KMS-11 (cell line): ENCODE data around the gene ABCA1.

Experiments used
- H2AFZ ChIP-seq: fragments of 200-600 bp; sonication (generic); 2 replicates; pipeline ENCODE4 v1.6.1; 2016; ENCODE audit warnings: antibody characterized with exemption, mixed run types, low read depth
- H3K27ac ChIP-seq: fragments of 200-600 bp; sonication (generic); 2 replicates; pipeline ENCODE4 v1.6.1; 2016; ENCODE audit warnings: mild to moderate bottlenecking, mixed run types
- H3K27me3 ChIP-seq: fragments of 200-600 bp; sonication (generic); 2 replicates; pipeline ENCODE4 v1.6.1; 2017; ENCODE audit warnings: mild to moderate bottlenecking, low read depth, mixed run types, moderate library complexity; ENCODE audit not compliant: insufficient read depth
- H3K36me3 ChIP-seq: fragments of 200-600 bp; sonication (generic); 2 replicates; pipeline ENCODE4 v1.6.1; 2017; ENCODE audit warnings: mild to moderate bottlenecking, mixed run types; ENCODE audit not compliant: insufficient read depth
- H3K4me1 ChIP-seq: fragments of 200-600 bp; sonication (generic); 2 replicates; pipeline ENCODE4 v1.6.1; 2016; ENCODE audit warnings: mild to moderate bottlenecking, low read depth, mixed run types; ENCODE audit not compliant: poor library complexity, severe bottlenecking
- H3K4me2 ChIP-seq: fragments of 200-600 bp; sonication (generic); 2 replicates; pipeline ENCODE4 v1.7.0; 2016; ENCODE audit warnings: mild to moderate bottlenecking, mixed run types
- H3K4me3 ChIP-seq: fragments of 200-600 bp; sonication (generic); IDR thresholded peaks from 2 replicates; pipeline ENCODE4 v1.6.1; 2017; ENCODE audit warnings: low read depth, low read length, mixed read lengths; ENCODE audit not compliant: insufficient read depth
- H3K79me2 ChIP-seq: fragments of 200-600 bp; sonication (generic); 2 replicates; pipeline ENCODE4 v1.6.1; 2016; ENCODE audit warnings: low read depth, mixed run types; ENCODE audit not compliant: insufficient read depth
- H3K9ac ChIP-seq: fragments of 200-600 bp; sonication (generic); 2 replicates; pipeline ENCODE4 v1.6.1; 2016; ENCODE audit warnings: mild to moderate bottlenecking, mixed run types
- H4K20me1 ChIP-seq: fragments of 200-600 bp; sonication (generic); 2 replicates; pipeline ENCODE4 v1.6.1; 2016; ENCODE audit warnings: mild to moderate bottlenecking, mixed run types; ENCODE audit not compliant: insufficient read depth
- TF ChIP-seq, protein P1 (sequence below): fragments of 200-600 bp; sonication (generic); conservative IDR thresholded peaks from 2 replicates; pipeline ENCODE4 v1.6.1; 2017; ENCODE audit warnings: low read depth, mild to moderate bottlenecking, antibody characterized with exemption, low read length, moderate library complexity, mixed read lengths

The ABCA1 gene

DNA sequence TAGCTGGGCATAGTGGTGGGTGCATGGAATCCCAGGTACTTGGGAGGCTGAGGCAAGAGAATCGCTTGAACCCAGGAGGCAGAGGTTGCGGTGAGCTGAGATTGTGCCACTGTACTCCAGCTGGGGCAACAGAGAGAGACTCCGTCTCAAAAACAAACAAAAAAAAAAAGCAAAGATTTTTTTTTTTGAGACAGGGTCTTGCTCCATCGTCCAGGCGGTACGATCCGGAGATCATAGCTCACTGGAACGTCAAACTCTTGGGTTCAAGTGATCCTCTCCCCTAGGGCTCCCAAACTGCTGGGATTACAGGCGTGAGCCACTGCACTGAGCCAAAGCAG, 37.6 kb downstream of the ABCA1 start:
- TF ChIP-seq, protein P1, sequence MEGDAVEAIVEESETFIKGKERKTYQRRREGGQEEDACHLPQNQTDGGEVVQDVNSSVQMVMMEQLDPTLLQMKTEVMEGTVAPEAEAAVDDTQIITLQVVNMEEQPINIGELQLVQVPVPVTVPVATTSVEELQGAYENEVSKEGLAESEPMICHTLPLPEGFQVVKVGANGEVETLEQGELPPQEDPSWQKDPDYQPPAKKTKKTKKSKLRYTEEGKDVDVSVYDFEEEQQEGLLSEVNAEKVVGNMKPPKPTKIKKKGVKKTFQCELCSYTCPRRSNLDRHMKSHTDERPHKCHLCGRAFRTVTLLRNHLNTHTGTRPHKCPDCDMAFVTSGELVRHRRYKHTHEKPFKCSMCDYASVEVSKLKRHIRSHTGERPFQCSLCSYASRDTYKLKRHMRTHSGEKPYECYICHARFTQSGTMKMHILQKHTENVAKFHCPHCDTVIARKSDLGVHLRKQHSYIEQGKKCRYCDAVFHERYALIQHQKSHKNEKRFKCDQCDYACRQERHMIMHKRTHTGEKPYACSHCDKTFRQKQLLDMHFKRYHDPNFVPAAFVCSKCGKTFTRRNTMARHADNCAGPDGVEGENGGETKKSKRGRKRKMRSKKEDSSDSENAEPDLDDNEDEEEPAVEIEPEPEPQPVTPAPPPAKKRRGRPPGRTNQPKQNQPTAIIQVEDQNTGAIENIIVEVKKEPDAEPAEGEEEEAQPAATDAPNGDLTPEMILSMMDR = no peak
- Histone ChIP-seq H3K27me3 (no peaks in the 10 kb centered on the region), H3K9ac (no peak overlapping the region), H3K4me2 (no peak overlapping the region), H3K4me1 (no peaks in the 10 kb centered on the region), H2AFZ (no peak overlapping the region), H3K27ac (no peak overlapping the region), H3K4me3 (no peak overlapping the region), H3K36me3 (no peaks in the 10 kb centered on the region), H4K20me1 (no peaks in the 10 kb centered on the region), H3K79me2 (no peaks in the 10 kb centered on the region; the same call in 1 of the 2 replicates)

DNA sequence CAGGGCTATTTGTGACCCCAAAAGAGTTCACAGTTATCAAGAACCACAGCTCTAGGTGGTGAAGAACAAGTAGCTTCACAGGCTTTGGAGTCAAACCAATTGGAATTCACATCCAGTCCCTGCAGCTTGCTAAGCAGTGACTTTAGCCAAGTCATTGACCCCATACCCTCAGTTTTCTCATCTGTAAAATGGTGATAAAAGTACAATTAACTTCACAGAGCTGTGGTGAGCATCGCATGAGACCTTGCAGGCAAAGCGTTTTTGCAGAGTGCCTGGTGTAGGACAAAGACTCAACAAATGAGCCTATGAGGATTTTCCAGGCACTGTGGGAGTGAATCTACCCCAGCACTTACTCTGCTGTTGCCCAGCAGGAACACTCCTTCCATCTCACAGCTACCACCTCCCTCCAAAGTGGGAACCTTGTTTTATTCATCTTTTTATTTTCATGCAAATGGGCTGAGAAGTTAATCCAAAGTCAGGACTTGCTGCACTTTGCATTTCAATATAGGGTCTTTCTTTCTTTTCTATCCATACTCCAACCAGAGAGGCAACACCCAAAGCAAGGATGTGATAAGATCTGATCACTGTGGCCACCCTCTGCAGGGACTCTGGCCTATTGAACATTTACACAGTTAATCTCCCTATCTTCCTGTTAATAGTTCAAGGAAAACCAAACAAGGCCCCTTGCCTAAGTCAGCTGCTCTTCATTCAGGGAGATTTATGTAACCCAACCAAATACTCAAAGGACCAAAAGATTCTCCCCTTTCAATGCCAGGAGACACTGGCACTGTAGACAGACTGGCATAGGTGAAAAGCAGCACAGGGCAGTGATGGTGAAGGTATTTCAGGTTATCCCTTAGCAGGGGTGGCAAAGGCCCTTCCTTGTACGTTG, 41.9 kb downstream of the ABCA1 start:
- TF ChIP-seq, protein P1 = no peak
- Histone ChIP-seq H2AFZ (no peak overlapping the region), H3K36me3 (no peaks in the 10 kb centered on the region), H3K4me2 (no peak overlapping the region), H3K4me3 (no peak overlapping the region), H3K9ac (no peak overlapping the region), H3K4me1 (no peaks in the 10 kb centered on the region), H4K20me1 (no peaks in the 10 kb centered on the region), H3K79me2 (no peaks in the 10 kb centered on the region), H3K27ac (no peak overlapping the region), H3K27me3 (no peaks in the 10 kb centered on the region)

DNA sequence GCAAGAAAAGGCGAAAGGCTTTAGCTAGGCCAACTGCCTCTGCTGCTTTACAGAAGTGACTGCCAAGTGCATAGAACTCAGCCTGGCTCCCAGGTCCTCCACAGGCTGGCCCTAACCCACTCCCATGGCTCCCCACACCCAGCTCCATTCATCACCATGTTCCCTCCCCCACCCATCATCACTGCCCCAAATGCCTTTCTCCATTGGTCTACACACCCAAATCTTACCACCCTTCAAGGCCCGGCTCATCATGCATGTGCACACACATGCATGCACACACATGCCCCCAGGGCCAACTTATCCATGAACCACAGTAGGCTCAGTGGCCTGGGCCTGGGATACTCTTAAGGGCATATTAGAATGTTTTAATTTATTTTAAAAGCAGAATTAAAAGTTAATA, 44.8 kb downstream of the ABCA1 start:
- Histone ChIP-seq H3K27ac (no peak overlapping the region), H3K4me3 (no peak overlapping the region), H2AFZ (no peak overlapping the region), H3K4me1 (no peaks in the 10 kb centered on the region), H4K20me1 (no peaks in the 10 kb centered on the region), H3K36me3 (no peaks in the 10 kb centered on the region), H3K9ac (no peak overlapping the region), H3K79me2 (no peaks in the 10 kb centered on the region), H3K27me3 (no peaks in the 10 kb centered on the region), H3K4me2 (no peak overlapping the region)
- TF ChIP-seq, protein P1 = no peak

DNA sequence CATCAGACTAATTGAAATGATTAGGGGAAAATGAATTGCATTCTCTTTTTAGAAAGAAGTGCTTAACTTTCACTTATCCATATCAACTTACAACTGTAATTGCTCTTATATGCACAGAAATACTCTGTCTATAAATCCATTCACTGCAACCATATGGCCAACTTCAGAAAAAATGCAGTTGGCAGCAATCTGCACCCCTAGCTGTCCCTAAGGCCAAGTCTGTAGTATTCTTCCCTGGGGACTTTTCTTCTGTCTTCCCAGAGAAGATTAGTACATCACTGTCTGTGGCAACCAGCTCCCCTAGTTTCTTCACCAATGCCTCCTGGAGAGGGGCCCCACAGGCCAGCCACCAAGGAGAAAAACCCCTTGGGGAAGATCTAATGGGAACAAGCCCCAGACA, 45.4 kb downstream of the ABCA1 start:
- Histone ChIP-seq H3K27ac (no peak overlapping the region), H3K79me2 (no peaks in the 10 kb centered on the region), H3K4me1 (no peaks in the 10 kb centered on the region), H3K36me3 (no peaks in the 10 kb centered on the region), H2AFZ (no peak overlapping the region), H4K20me1 (no peaks in the 10 kb centered on the region), H3K4me2 (no peak overlapping the region), H3K4me3 (no peak overlapping the region), H3K9ac (no peak overlapping the region), H3K27me3 (no peaks in the 10 kb centered on the region)
- TF ChIP-seq, protein P1 = no peak
